LNCAP (cell line): Measurements from ENCODE around the gene JAM3.

ENCODE experiments used
- CTCF ChIP-seq: fragments of 450-650 bp; IDR thresholded peaks from 2 replicates; pipeline ENCODE4 v1.5.1; 2017; ENCODE audit warnings: mild to moderate bottlenecking

JAM3 gene

GRCh38 chr11:134116210-134116609, 47.3 kb downstream of the JAM3 start:
- no peak for TF ChIP-seq CTCF

- TF ChIP-seq CTCF = no peak
Observed at GRCh38 chr11:134118006-134118405, 49.1 kb downstream of the JAM3 start.

- no peak for TF ChIP-seq CTCF
Observed at GRCh38 chr11:134119094-134119493, 50.2 kb downstream of the JAM3 start.

- TF ChIP-seq CTCF = no peak
Observed at GRCh38 chr11:134120143-134120850, 51.4 kb downstream of the JAM3 start.

- no peak for TF ChIP-seq CTCF
Observed at GRCh38 chr11:134120921-134121526, 52.2 kb downstream of the JAM3 start.

GRCh38 chr11:134124660-134125451, 56.0 kb downstream of the JAM3 start:
- TF ChIP-seq CTCF = no peak

- TF ChIP-seq CTCF = no peak
Observed at GRCh38 chr11:134125507-134125906, 56.6 kb downstream of the JAM3 start.
